Kidney glomerular epithelial cell (primary cell): ENCODE results near the gene NDUFA7.
"Not testable (repeated sequence)": the region's sequence is repeated elsewhere in the genome, so short reads cannot be mapped to it uniquely, and the experiment has no call there.

Experiments
- DNase-seq: peaks from one replicate; lab custom pipeline; 2025; lab: John Stamatoyannopoulos, UW

NDUFA7 gene

GRCh38 chr19:8341504-8341903 lies 20.3 kb upstream of the NDUFA7 start:
- DNase-seq, result not testable (repeated sequence)

GRCh38 chr19:8340341-8341096 lies 19.3 kb upstream of the NDUFA7 start:
- no peak for DNase-seq

- no peak for DNase-seq
Observed at GRCh38 chr19:8338835-8339234, 17.7 kb upstream of the NDUFA7 start.

- no peak for DNase-seq
Observed at GRCh38 chr19:8337728-8338127, 16.6 kb upstream of the NDUFA7 start.

- no peak for DNase-seq
Observed at GRCh38 chr19:8336660-8337059, 15.5 kb upstream of the NDUFA7 start.

- no peak for DNase-seq
Observed at GRCh38 chr19:8336072-8336569, 14.9 kb upstream of the NDUFA7 start.

- no peak for DNase-seq
Observed at GRCh38 chr19:8335343-8336071, 14.3 kb upstream of the NDUFA7 start.

GRCh38 chr19:8334458-8335342 lies 13.5 kb upstream of the NDUFA7 start:
- no peak for DNase-seq

- DNase-seq, result no peak
Observed at GRCh38 chr19:8333767-8334457, 12.7 kb upstream of the NDUFA7 start.

- DNase-seq, result no peak
Observed at GRCh38 chr19:8332976-8333766, 12.0 kb upstream of the NDUFA7 start.

GRCh38 chr19:8331263-8331845 lies 10.2 kb upstream of the NDUFA7 start:
- DNase-seq, result no peak

GRCh38 chr19:8329996-8330395 lies 8.8 kb upstream of the NDUFA7 start:
- no peak for DNase-seq

GRCh38 chr19:8325454-8325853 lies 4.3 kb upstream of the NDUFA7 start:
- DNase-seq, result no peak

GRCh38 chr19:8324186-8325050 lies 3.2 kb upstream of the NDUFA7 start:
- DNase-seq, result no peak

GRCh38 chr19:8323781-8324185 lies 2.6 kb upstream of the NDUFA7 start:
- no peak for DNase-seq

- DNase-seq, result no peak
Observed at GRCh38 chr19:8322638-8322997, 1.4 kb upstream of the NDUFA7 start.

- DNase-seq, result no peak
Observed at GRCh38 chr19:8321986-8322637, 937 bp upstream of the NDUFA7 start.

- no peak for DNase-seq
Observed at GRCh38 chr19:8320564-8321066, 560 bp downstream of the NDUFA7 start.
